HK-2 (cell line): Measurements from ENCODE around the gene MAL.

Experiments
- DNase-seq: peaks from one replicate; pipeline ENCODE4 v3.0.0-alpha.2; 2018; ENCODE audit not compliant: unreplicated experiment

Gene MAL

GRCh38 chr2:95061601-95062183 lies 36.2 kb downstream of the MAL start:
- no peak for DNase-seq

- DNase-seq, result no peak
Measured at GRCh38 chr2:95062242-95063085, 37.0 kb downstream of the MAL start.

- DNase-seq, result no peak
Measured at GRCh38 chr2:95063086-95063958, 37.8 kb downstream of the MAL start.

GRCh38 chr2:95068256-95068655 lies 42.7 kb downstream of the MAL start:
- DNase-seq, result no peak

GRCh38 chr2:95069465-95069864 lies 44.0 kb downstream of the MAL start:
- DNase-seq, result no peak

- no peak for DNase-seq
Measured at GRCh38 chr2:95071856-95072255, 46.3 kb downstream of the MAL start.

- DNase-seq, result no peak
Measured at GRCh38 chr2:95072424-95072823, 46.9 kb downstream of the MAL start.

- peak; percentile 42 for DNase-seq
Measured at GRCh38 chr2:95073856-95074662, 48.6 kb downstream of the MAL start.

- no peak for DNase-seq
Measured at GRCh38 chr2:95074663-95075439, 49.3 kb downstream of the MAL start.

- no peak for DNase-seq
Measured at GRCh38 chr2:95075440-95076132, 50.1 kb downstream of the MAL start.

- DNase-seq, result peak; percentile 71
Measured at GRCh38 chr2:95076705-95077529, 51.4 kb downstream of the MAL start.

- DNase-seq, result no peak
Measured at GRCh38 chr2:95077530-95077825, 52.0 kb downstream of the MAL start.

- DNase-seq, result no peak
Measured at GRCh38 chr2:95077861-95078603, 52.5 kb downstream of the MAL start.

- DNase-seq, result no peak
Measured at GRCh38 chr2:95079199-95079683, 53.7 kb downstream of the MAL start.

- no peak for DNase-seq
Measured at GRCh38 chr2:95082477-95082876, 57.0 kb downstream of the MAL start.

GRCh38 chr2:95086017-95086416 lies 60.5 kb downstream of the MAL start:
- DNase-seq, result no peak

GRCh38 chr2:95087379-95087778 lies 61.9 kb downstream of the MAL start:
- no peak for DNase-seq

- no peak for DNase-seq
Measured at GRCh38 chr2:95091885-95092555, 66.5 kb downstream of the MAL start.
